GM12801 (cell line): ENCODE results near the gene KCND3.

Source experiments
- CTCF ChIP-seq: IDR thresholded peaks from one replicate; pipeline ENCODE4 v1.5.1; 2011; ENCODE audit warnings: control low read depth; ENCODE audit not compliant: insufficient read length; ENCODE audit errors: extremely low read depth

Gene KCND3

GRCh38 chr1:111776391-111776790 is 213.1 kb downstream of the KCND3 start:
- TF ChIP-seq CTCF, result no peak

GRCh38 chr1:111775966-111776365 is 213.5 kb downstream of the KCND3 start:
- TF ChIP-seq CTCF, result no peak

GRCh38 chr1:111770916-111771315 is 218.6 kb downstream of the KCND3 start:
- no peak for TF ChIP-seq CTCF

GRCh38 chr1:111769517-111770146 is 219.8 kb downstream of the KCND3 start:
- no peak for TF ChIP-seq CTCF

GRCh38 chr1:111768625-111769024 is 220.8 kb downstream of the KCND3 start:
- no peak for TF ChIP-seq CTCF

GRCh38 chr1:111768023-111768422 is 221.4 kb downstream of the KCND3 start:
- TF ChIP-seq CTCF, result no peak

GRCh38 chr1:111762332-111762731 is 227.1 kb downstream of the KCND3 start:
- TF ChIP-seq CTCF, result no peak
